Testis (tissue), 3 donors: ENCODE measurements around the gene MRPS6. TPM values are rescaled to one million over a fixed set of nuclear protein-coding genes. Genes with fewer than 3 reads are reported as not detected.

Experiments used
- DNase-seq: peaks from one replicate; pipeline ENCODE4 v3.0.0-alpha.2; 2019
- H3K27ac ChIP-seq, 2 donors: fragments of 200-600 bp; sonication (generic); one replicate each; pipeline ENCODE4 v1.5.1; 2019
- H3K27me3 ChIP-seq: fragments of 200-600 bp; sonication (generic); one replicate; pipeline ENCODE4 v1.5.1; 2019
- H3K36me3 ChIP-seq: fragments of 200-600 bp; sonication (generic); one replicate; pipeline ENCODE4 v1.5.1; 2017; ENCODE audit warnings: low read depth; ENCODE audit errors: missing control alignments
- H3K4me1 ChIP-seq: fragments of 200-600 bp; sonication (generic); one replicate; pipeline ENCODE4 v1.5.1; 2019
- H3K4me3 ChIP-seq, 2 donors: fragments of 200-600 bp; sonication (generic); one replicate each; pipeline ENCODE4 v1.5.1; 2017 to 2019
- H3K9me3 ChIP-seq: fragments of 200-600 bp; sonication (generic); one replicate; pipeline ENCODE4 v1.5.1; 2017
- CTCF ChIP-seq, 3 experiments: fragments of 450-650 bp in 2 of 3; fragments of 200-600 bp in 1 of 3; sonication (generic) in 1 of 3; IDR thresholded peaks; one replicate each; pipeline ENCODE4 v1.5.1; 2016 to 2019; ENCODE audit warnings: antibody characterized with exemption in 3 of 3, mild to moderate bottlenecking in 2 of 3, moderate library complexity in 1 of 3
- POLR2A ChIP-seq: fragments of 450-650 bp; IDR thresholded peaks from one replicate; pipeline ENCODE4 v1.6.1; 2017; ENCODE audit warnings: antibody characterized with exemption, mild to moderate bottlenecking, moderate library complexity
- WGBS, 2 donors: methylation state at CpG; one replicate each; pipeline ENCODE4 v1.1.5; 2018; 5-methylcytosine and 5-hydroxymethylcytosine counted together
- intact Hi-C: fragments of 100-400 bp; cut with DNase I; formaldehyde crosslinking; loops from one replicate; pipeline ENCODE4 v1.15.1; 2023; ENCODE audit warnings: low total_unique reads
- polyA plus RNA-seq: library from polyadenylated mRNA; stranded (reverse); fragments of 350-450 nt; fragmentation: Illumina TruSeq; extraction: RNeasy Lipid Tissue Mini Kit (QIAGEN cat#74804); gene quantifications from one replicate; pipeline ENCODE4 v1.2.3, GENCODE V29; 2014; ENCODE audit warnings: low read depth, low replicate concordance; ENCODE audit not compliant: insufficient read depth
- total RNA-seq, 2 donors: library from RNA; depleted of rRNA; stranded (reverse); fragments of >200 nt; gene quantifications; one replicate each; pipeline ENCODE4 v1.2.3, GENCODE V29; 2016

MRPS6 gene
- total and polyA plus RNA-seq, 3 donors from 2014 or later, result 88.8 to 107 (median 102) TPM

GRCh38 chr21:34100337-34100736, 27.0 kb downstream of the MRPS6 start:
- 72 to 82% methylated on average over 2 of the region's 2 CpGs for WGBS, 2 donors
- intact Hi-C loops, result no loop called here
- TF ChIP-seq POLR2A (no peak), CTCF (IDR thresholded peaks at IDR 0.05) (no peak)
- H3K36me3 ChIP-seq, result no peaks in the 10 kb centered on the region
- no peaks in the 10 kb centered on the region for H3K4me1 ChIP-seq
- H3K9me3 ChIP-seq, result no peaks in the 10 kb centered on the region
- H3K27ac ChIP-seq, result no peak overlapping the region
- H3K4me3 ChIP-seq, result no peak overlapping the region
- H3K27me3 ChIP-seq, result no peaks in the 10 kb centered on the region
- DNase-seq, result no peak

- WGBS, 2 donors, result 68 to 74% methylated on average over 4 of the region's 4 CpGs
- intact Hi-C loops, result no loop called here
- Histone ChIP-seq H3K9me3 (no peaks in the 10 kb centered on the region), H3K27me3 (no peaks in the 10 kb centered on the region), H3K36me3 (no peaks in the 10 kb centered on the region), H3K4me3 (no peak overlapping the region), H3K4me1 (no peaks in the 10 kb centered on the region), H3K27ac (no peak overlapping the region)
- TF ChIP-seq POLR2A (no peak), CTCF (IDR thresholded peaks at IDR 0.05) (no peak)
- DNase-seq, result no peak
Observed at GRCh38 chr21:34100790-34101189, 27.4 kb downstream of the MRPS6 start.

GRCh38 chr21:34105947-34106541, 32.7 kb downstream of the MRPS6 start:
- no peak for DNase-seq
- TF ChIP-seq POLR2A, result no peak
- TF ChIP-seq CTCF (IDR thresholded peaks at IDR 0.05), result no peak
- H3K36me3 ChIP-seq, result no peaks in the 10 kb centered on the region
- peaks cover 14% of the 10 kb centered on the region for H3K4me1 ChIP-seq
- H3K4me3 ChIP-seq, result no peak overlapping the region
- no peak overlapping the region for H3K27ac ChIP-seq
- no peaks in the 10 kb centered on the region for H3K9me3 ChIP-seq
- intact Hi-C loops, result no loop called here
- H3K27me3 ChIP-seq, result no peaks in the 10 kb centered on the region

- 52 to 83% methylated on average over 1 of the region's 1 CpG for WGBS, 2 donors
- TF ChIP-seq POLR2A (no peak), CTCF (IDR thresholded peaks at IDR 0.05) (no peak)
- no peak overlapping the region for H3K4me3 ChIP-seq
- DNase-seq, result no peak
- H3K36me3 ChIP-seq, result no peaks in the 10 kb centered on the region
- no peaks in the 10 kb centered on the region for H3K9me3 ChIP-seq
- H3K27me3 ChIP-seq, result no peaks in the 10 kb centered on the region
- peak overlapping the region in 1 of 2 donors; percentile 11 for H3K27ac ChIP-seq
- intact Hi-C loops, result no loop called here
- peaks cover 20% of the 10 kb centered on the region for H3K4me1 ChIP-seq
Observed at GRCh38 chr21:34107606-34108005, 34.2 kb downstream of the MRPS6 start.

- Histone ChIP-seq H3K27me3 (no peaks in the 10 kb centered on the region), H3K4me1 (peaks cover 20% of the 10 kb centered on the region), H3K9me3 (no peaks in the 10 kb centered on the region), H3K27ac (no peak overlapping the region), H3K36me3 (no peaks in the 10 kb centered on the region), H3K4me3 (no peak overlapping the region)
- TF ChIP-seq CTCF (IDR thresholded peaks at IDR 0.05) (no peak), POLR2A (no peak)
- WGBS, 2 donors, result 90 to 91% methylated on average over 7 of the region's 7 CpGs
- no peak for DNase-seq
- intact Hi-C loops, result no loop called here
Observed at GRCh38 chr21:34109075-34109474, 35.7 kb downstream of the MRPS6 start.
